Measurements from ENCODE around the gene B3GALT6.

The B3GALT6 gene

GRCh38 chr1:1202831-1203560 is 29.0 kb upstream of the B3GALT6 start:
- peak; percentile 25 for DNase-seq

GRCh38 chr1:1203561-1204424 is 28.2 kb upstream of the B3GALT6 start:
- DNase-seq, result no peak

- DNase-seq, result no peak
Measured at GRCh38 chr1:1204425-1204920, 27.6 kb upstream of the B3GALT6 start.

GRCh38 chr1:1204998-1205768 is 26.9 kb upstream of the B3GALT6 start:
- DNase-seq, result no peak

GRCh38 chr1:1205769-1206375 is 26.2 kb upstream of the B3GALT6 start:
- DNase-seq, result no peak

- peak; percentile 51 for DNase-seq
Measured at GRCh38 chr1:1206376-1206965, 25.6 kb upstream of the B3GALT6 start, which contains the start of gene TNFRSF18. TSS of gene TNFRSF18 (minus strand) at chr1:1206592. CDS start at chr1:1206571, 21 bp downstream.

- no peak for DNase-seq
Measured at GRCh38 chr1:1206966-1207531, 25.0 kb upstream of the B3GALT6 start.

- DNase-seq, result no peak
Measured at GRCh38 chr1:1207571-1207892, 24.5 kb upstream of the B3GALT6 start.

GRCh38 chr1:1208713-1209433 is 23.2 kb upstream of the B3GALT6 start:
- DNase-seq, result no peak

GRCh38 chr1:1210726-1211540 is 21.1 kb upstream of the B3GALT6 start:
- no peak for DNase-seq

- no peak for DNase-seq
Measured at GRCh38 chr1:1211541-1212441, 20.2 kb upstream of the B3GALT6 start.

- no peak for DNase-seq
Measured at GRCh38 chr1:1212780-1213344, 19.2 kb upstream of the B3GALT6 start.

- DNase-seq, result no peak
Measured at GRCh38 chr1:1213345-1214265, 18.4 kb upstream of the B3GALT6 start, which contains the start of gene TNFRSF4. TSS of gene TNFRSF4 (minus strand) at chr1:1214153. CDS start at chr1:1214127, 26 bp downstream.

- DNase-seq, result no peak
Measured at GRCh38 chr1:1215080-1215676, 16.9 kb upstream of the B3GALT6 start.

- DNase-seq, result no peak
Measured at GRCh38 chr1:1215881-1216605, 16.0 kb upstream of the B3GALT6 start.

All from NCI-H146 (cell line).